Heart right ventricle (tissue), 16 donors: ENCODE measurements around the gene HSD11B1L. TPM values are rescaled to one million over a fixed set of nuclear protein-coding genes. Genes with fewer than 3 reads are reported as not detected.
"Not testable (repeated sequence)": the region's sequence is repeated elsewhere in the genome, so short reads cannot be mapped to it uniquely, and the experiment has no call there.

Experiments used
- ATAC-seq, 8 donors: fragments of 200-7000 bp; cut with Tn5 transposase; one replicate each; pipeline ENCODE4 v1.9.1; 2020; ENCODE audit warnings: mild to moderate bottlenecking in 8 of 8, moderate library complexity in 8 of 8, moderate number of reproducible peaks in 1 of 8
- DNase-seq, 2 donors: peaks; one replicate each; pipeline ENCODE4 v3.0.0-alpha.2; 2020
- H3K27ac ChIP-seq, 10 donors: fragments of 200-600 bp; sonication (generic) in 2 of 10; one replicate each; pipeline versions ENCODE4 v1.5.0 to v1.8.0; 2020 to 2022; ENCODE audit warnings: mild to moderate bottlenecking in 3 of 10
- H3K27me3 ChIP-seq, 7 donors: fragments of 200-600 bp; one replicate each; pipeline ENCODE4 v1.8.0; 2021 to 2022; ENCODE audit warnings: mild to moderate bottlenecking in 2 of 7
- H3K36me3 ChIP-seq, 9 donors: fragments of 200-600 bp; sonication (generic) in 1 of 9; one replicate each; pipeline versions ENCODE4 v1.5.0 to v1.8.0; 2020 to 2022; ENCODE audit warnings: mild to moderate bottlenecking in 2 of 9
- H3K4me1 ChIP-seq, 9 donors: fragments of 200-600 bp; sonication (generic) in 1 of 9; one replicate each; pipeline versions ENCODE4 v1.5.0 to v1.8.0; 2020 to 2022; ENCODE audit warnings: mild to moderate bottlenecking in 4 of 9
- H3K4me3 ChIP-seq, 10 donors: fragments of 200-600 bp; sonication (generic) in 2 of 10; one replicate each; pipeline versions ENCODE4 v1.5.0 to v1.8.0; 2020 to 2022; ENCODE audit warnings: mild to moderate bottlenecking in 7 of 10, moderate library complexity in 2 of 10
- H3K9me3 ChIP-seq, 11 donors: fragments of 200-600 bp in 10 of 11; sonication (generic) in 2 of 11; one replicate each; pipeline versions ENCODE4 v1.5.0 to v1.8.0; 2013 to 2022; ENCODE audit warnings: mild to moderate bottlenecking in 2 of 11, control low read depth in 1 of 11, moderate library complexity in 1 of 11
- WGBS, 2 donors: extraction: QIAGEN DNeasy Blood & Tissue Kit; methylation state at CpG; one replicate each; pipeline ENCODE4 v1.1.7; 2013; ENCODE audit warnings: inconsistent platforms in 1 of 2; 5-methylcytosine and 5-hydroxymethylcytosine counted together
- intact Hi-C, 10 donors: fragments of 100-400 bp; cut with DNase I; formaldehyde crosslinking; loops; one replicate each; pipeline versions ENCODE4 v1.11.1 to v1.14.2; 2022
- polyA plus RNA-seq, 2 donors: library from polyadenylated mRNA; stranded (reverse); fragments of 200-250 nt; gene quantifications; one replicate each; pipeline ENCODE4 v1.2.3, GENCODE V29; 2013
- total RNA-seq, 10 donors: library from RNA; stranded (reverse); fragmentation: NEBNext Ultra II Directional in 3 of 10; extraction: Animal tissue kit (Norgen Biotek cat#: 25700) in 3 of 10; gene quantifications; one replicate each; pipeline versions ENCODE4 v1.2.1 to v1.2.4, GENCODE V29; 2021 to 2023
- TF ChIP-seq, protein P1 (sequence below), 9 donors: fragments of 200-600 bp; sonication (generic) in 2 of 9; IDR thresholded peaks; one replicate each; pipeline versions ENCODE4 v1.5.0 to v1.8.0; 2021 to 2022; ENCODE audit warnings: antibody characterized with exemption in 9 of 9, mild to moderate bottlenecking in 5 of 9, moderate library complexity in 1 of 9
- donor health status: Arrhythmogenic right ventricular cardiomyopathy.
- donor health status: ischemic (EF 13 %, LVEDD 7.1; RV severe dilation, severe dysfunction).
- donor health status: healthy with polysubstance abuse.
- donor health status: DM: no; HTN: yes; CAD: no.
- donor health status: DM: no; HTN: no; CAD: no.
- donor health status: ischemic (EF 25% LVEDD 6.9; RV normal size, moderate dysfunction).
- donor health status: ischemic (EF 25% LVEDD 5.7; RV mildly dilated, moderate dysfunction).
- donor health status: healthy.
- donor health status: DM: yes; HTN: yes; CAD: no.
- donor health status: Ischemic cardiomyopathy.
- donor health status: ischemic (EF 35%, LVEDD 5.7; RV mildly dilated, moderate dysfunction).
- donor health status: nonischemic (EF 11% LVEDD 7.7; RV severe dilation, severe dysfunction).
- donor health status: DM: yes; HTN: yes; CAD: no.
- donor health status: PGD.
- donor health status: ischemic (EF 29% LVEDD 5.4; RV normal size, mild dysfunction).
- donor health status: nonischemic (EF 23%, LVEDD 6.1; RV moderate dilation, normal function).

HSD11B1L gene
- total and polyA plus RNA-seq, 12 donors = 3.3 to 13.2 (median 4.3) TPM

- Histone ChIP-seq H3K4me3 (peak overlapping the region in 9 of 10 donors; percentile 47 to 81 (median 64)), H3K27me3 (no peaks in the 10 kb centered on the region), H3K36me3 (peaks cover 0 to 1% (median 0%) of the 10 kb centered on the region in 9 donors), H3K27ac (peak overlapping the region in 9 of 10 donors; percentile 64 to 85 (median 75)), H3K4me1 (peaks cover 0 to 27% (median 19%) of the 10 kb centered on the region in 9 donors), H3K9me3 (no peaks in the 10 kb centered on the region)
- TF ChIP-seq, protein P1, sequence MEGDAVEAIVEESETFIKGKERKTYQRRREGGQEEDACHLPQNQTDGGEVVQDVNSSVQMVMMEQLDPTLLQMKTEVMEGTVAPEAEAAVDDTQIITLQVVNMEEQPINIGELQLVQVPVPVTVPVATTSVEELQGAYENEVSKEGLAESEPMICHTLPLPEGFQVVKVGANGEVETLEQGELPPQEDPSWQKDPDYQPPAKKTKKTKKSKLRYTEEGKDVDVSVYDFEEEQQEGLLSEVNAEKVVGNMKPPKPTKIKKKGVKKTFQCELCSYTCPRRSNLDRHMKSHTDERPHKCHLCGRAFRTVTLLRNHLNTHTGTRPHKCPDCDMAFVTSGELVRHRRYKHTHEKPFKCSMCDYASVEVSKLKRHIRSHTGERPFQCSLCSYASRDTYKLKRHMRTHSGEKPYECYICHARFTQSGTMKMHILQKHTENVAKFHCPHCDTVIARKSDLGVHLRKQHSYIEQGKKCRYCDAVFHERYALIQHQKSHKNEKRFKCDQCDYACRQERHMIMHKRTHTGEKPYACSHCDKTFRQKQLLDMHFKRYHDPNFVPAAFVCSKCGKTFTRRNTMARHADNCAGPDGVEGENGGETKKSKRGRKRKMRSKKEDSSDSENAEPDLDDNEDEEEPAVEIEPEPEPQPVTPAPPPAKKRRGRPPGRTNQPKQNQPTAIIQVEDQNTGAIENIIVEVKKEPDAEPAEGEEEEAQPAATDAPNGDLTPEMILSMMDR (IDR thresholded peaks at IDR 0.05) = no peak
- intact Hi-C loops = no loop called here
- WGBS, 2 donors = 24 to 46% methylated on average over 16 of the region's 16 CpGs
- DNase-seq (no peak), ATAC-seq (peak in 2 of 8 donors; percentile 1 to 10)
Measured at GRCh38 chr19:5686326-5686646, 5.5 kb downstream of the HSD11B1L start.

- intact Hi-C loops = no loop called here
- peak overlapping the region; percentile 30 to 81 (median 63) for H3K4me3 ChIP-seq
- peaks cover 1 to 30% (median 23%) of the 10 kb centered on the region in 9 donors for H3K4me1 ChIP-seq
- no peaks in the 10 kb centered on the region for H3K27me3 ChIP-seq
- peaks cover 0 to 7% (median 2%) of the 10 kb centered on the region in 9 donors for H3K36me3 ChIP-seq
- ATAC-seq = peak; percentile 76 to 85 (median 80)
- H3K27ac ChIP-seq = peak overlapping the region in 9 of 10 donors; percentile 64 to 85 (median 75)
- no peaks in the 10 kb centered on the region for H3K9me3 ChIP-seq
- DNase-seq = peak; percentile 97 to 100
- TF ChIP-seq, protein P1 (IDR thresholded peaks at IDR 0.05) = peak; percentile 72 to 90 (median 86)
- WGBS, 2 donors = 2% methylated on average over 59 of the region's 59 CpGs
Measured at GRCh38 chr19:5686647-5687359, 6.0 kb downstream of the HSD11B1L start.

- Histone ChIP-seq H3K9me3 (no peaks in the 10 kb centered on the region), H3K27me3 (no peaks in the 10 kb centered on the region), H3K4me1 (peaks cover 7 to 38% (median 29%) of the 10 kb centered on the region in 9 donors), H3K4me3 (peak overlapping the region; percentile 30 to 81 (median 63)), H3K36me3 (peaks cover 0 to 14% (median 9%) of the 10 kb centered on the region in 9 donors), H3K27ac (peak overlapping the region in 7 of 10 donors; percentile 64 to 85 (median 80))
- 43 to 51% methylated on average over 69 to 76 of the region's 76 CpGs for WGBS, 2 donors
- ATAC-seq (no peak), DNase-seq (peak in 1 of 2 donors; percentile 19)
- intact Hi-C loops = no loop called here
- TF ChIP-seq, protein P1 (IDR thresholded peaks at IDR 0.05) = peak in 2 of 9 donors; percentile 6 to 14
Measured at GRCh38 chr19:5687360-5688198, 6.8 kb downstream of the HSD11B1L start.

- Histone ChIP-seq H3K4me1 (peaks cover 7 to 45% (median 34%) of the 10 kb centered on the region in 9 donors), H3K36me3 (peaks cover 0 to 22% (median 16%) of the 10 kb centered on the region in 9 donors)
- WGBS, 2 donors = 94 to 97% methylated on average over 13 of the region's 13 CpGs
- intact Hi-C loops, H3K27ac ChIP-seq, H3K4me3 ChIP-seq, H3K27me3 ChIP-seq, H3K9me3 ChIP-seq, ATAC-seq, DNase-seq: not testable (repeated sequence)
Measured at GRCh38 chr19:5688262-5688881, 7.5 kb downstream of the HSD11B1L start.
